Astrocyte of the cerebellum (primary cell): ENCODE results near the gene ADARB2.

Source experiments
- DNase-seq: peaks from one replicate; pipeline ENCODE4 v3.0.0-alpha.2; 2011; ENCODE audit warnings: low read depth
- H3K4me3 ChIP-seq: 2 replicates; pipeline ENCODE4 v1.5.1; 2011; ENCODE audit warnings: mild to moderate bottlenecking, low read depth, low read length, moderate library complexity
- in situ Hi-C: cut with HindIII; loops from 2 replicates; pipeline ENCODE4 v1.10.0; 2017; ENCODE audit warnings: low sequenced_read_pairs
- TF ChIP-seq, protein P1 (sequence below): IDR thresholded peaks from 2 replicates; pipeline ENCODE4 v1.5.1; 2012; ENCODE audit warnings: low read length, low read depth, moderate library complexity, mild to moderate bottlenecking; ENCODE audit errors: missing control alignments

Gene ADARB2

GRCh38 chr10:1209355-1209979, 527.9 kb downstream of the ADARB2 start:
- TF ChIP-seq, protein P1, sequence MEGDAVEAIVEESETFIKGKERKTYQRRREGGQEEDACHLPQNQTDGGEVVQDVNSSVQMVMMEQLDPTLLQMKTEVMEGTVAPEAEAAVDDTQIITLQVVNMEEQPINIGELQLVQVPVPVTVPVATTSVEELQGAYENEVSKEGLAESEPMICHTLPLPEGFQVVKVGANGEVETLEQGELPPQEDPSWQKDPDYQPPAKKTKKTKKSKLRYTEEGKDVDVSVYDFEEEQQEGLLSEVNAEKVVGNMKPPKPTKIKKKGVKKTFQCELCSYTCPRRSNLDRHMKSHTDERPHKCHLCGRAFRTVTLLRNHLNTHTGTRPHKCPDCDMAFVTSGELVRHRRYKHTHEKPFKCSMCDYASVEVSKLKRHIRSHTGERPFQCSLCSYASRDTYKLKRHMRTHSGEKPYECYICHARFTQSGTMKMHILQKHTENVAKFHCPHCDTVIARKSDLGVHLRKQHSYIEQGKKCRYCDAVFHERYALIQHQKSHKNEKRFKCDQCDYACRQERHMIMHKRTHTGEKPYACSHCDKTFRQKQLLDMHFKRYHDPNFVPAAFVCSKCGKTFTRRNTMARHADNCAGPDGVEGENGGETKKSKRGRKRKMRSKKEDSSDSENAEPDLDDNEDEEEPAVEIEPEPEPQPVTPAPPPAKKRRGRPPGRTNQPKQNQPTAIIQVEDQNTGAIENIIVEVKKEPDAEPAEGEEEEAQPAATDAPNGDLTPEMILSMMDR: no peak
- in situ Hi-C loops: no loop called here
- no peak overlapping the region for H3K4me3 ChIP-seq
- DNase-seq: no peak

DNA sequence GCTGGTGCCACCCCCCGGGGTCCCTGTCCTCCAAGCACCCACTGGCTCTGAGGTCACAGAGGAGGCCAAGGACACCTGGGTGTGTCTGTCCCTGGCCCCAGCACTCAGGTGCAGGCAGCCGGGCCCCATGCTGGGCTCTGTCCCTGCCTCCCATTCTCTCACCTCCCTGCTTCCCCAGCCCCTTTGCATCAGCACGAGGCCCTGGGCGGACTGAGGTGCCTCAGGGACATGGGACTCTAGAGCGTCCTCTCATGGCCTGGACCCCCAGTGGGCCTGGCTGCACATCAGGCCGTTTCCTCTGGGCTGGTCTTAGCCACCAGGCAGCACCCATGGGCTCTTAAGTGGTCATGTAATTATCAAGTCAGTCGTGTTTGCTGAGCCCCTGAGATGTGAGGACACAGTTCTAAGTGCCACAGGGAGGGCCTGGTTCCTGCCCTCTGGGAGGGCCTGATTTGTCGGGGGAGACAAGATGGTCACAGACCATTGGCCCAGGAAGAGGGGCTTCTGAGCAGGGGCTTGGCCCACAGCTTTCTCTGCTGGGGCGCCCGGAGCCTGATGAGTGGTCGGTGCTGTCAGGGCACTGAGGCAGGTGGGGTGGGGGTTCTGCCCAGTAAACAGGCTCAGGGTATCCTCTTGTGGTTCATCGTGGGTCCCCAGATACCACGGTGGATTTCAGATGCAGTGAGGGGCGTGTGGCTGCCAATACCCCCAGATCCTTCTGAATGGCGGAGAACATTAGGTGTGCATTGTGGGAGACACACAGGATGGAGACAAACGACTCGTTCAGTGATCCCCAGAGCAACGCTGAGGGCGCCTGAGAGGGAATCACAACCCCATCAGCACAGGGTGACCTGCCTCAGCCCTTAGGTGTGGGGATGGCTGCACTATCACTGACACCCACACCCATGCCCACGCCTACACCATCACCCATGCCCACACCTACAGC, 528.7 kb downstream of the ADARB2 start:
- in situ Hi-C loops: no loop called here
- no peak overlapping the region for H3K4me3 ChIP-seq
- TF ChIP-seq, protein P1: no peak
- DNase-seq: no peak

DNA sequence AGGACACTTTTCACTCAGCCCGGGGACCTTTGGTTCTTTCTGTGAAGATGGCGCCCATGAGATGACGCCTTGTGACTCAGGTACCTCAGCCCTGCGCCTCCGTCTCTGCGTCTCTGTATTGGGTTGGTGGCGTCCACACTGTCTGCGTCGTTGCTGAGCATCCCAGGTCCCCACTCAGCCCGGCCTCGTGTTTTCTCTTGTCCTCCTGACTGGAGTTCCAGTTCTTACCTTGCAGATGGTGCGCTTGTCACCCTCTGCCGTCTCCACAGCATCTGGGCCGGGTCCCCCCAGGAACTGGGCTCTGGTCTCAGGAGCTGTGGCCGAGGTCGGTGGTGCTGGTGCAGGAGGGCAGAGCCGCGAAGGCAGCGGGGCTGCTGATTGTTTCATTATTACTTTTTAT, 530.7 kb downstream of the ADARB2 start:
- no peak for DNase-seq
- in situ Hi-C loops: no loop called here
- H3K4me3 ChIP-seq: no peak overlapping the region
- TF ChIP-seq, protein P1: no peak

- TF ChIP-seq, protein P1: no peak
- DNase-seq: no peak
- in situ Hi-C loops: no loop called here
- no peak overlapping the region for H3K4me3 ChIP-seq
Observed at GRCh38 chr10:1206101-1206500, 531.2 kb downstream of the ADARB2 start.

GRCh38 chr10:1205450-1206030, 531.8 kb downstream of the ADARB2 start:
- H3K4me3 ChIP-seq: no peak overlapping the region
- TF ChIP-seq, protein P1: no peak
- in situ Hi-C loops: no loop called here
- DNase-seq: no peak

DNA sequence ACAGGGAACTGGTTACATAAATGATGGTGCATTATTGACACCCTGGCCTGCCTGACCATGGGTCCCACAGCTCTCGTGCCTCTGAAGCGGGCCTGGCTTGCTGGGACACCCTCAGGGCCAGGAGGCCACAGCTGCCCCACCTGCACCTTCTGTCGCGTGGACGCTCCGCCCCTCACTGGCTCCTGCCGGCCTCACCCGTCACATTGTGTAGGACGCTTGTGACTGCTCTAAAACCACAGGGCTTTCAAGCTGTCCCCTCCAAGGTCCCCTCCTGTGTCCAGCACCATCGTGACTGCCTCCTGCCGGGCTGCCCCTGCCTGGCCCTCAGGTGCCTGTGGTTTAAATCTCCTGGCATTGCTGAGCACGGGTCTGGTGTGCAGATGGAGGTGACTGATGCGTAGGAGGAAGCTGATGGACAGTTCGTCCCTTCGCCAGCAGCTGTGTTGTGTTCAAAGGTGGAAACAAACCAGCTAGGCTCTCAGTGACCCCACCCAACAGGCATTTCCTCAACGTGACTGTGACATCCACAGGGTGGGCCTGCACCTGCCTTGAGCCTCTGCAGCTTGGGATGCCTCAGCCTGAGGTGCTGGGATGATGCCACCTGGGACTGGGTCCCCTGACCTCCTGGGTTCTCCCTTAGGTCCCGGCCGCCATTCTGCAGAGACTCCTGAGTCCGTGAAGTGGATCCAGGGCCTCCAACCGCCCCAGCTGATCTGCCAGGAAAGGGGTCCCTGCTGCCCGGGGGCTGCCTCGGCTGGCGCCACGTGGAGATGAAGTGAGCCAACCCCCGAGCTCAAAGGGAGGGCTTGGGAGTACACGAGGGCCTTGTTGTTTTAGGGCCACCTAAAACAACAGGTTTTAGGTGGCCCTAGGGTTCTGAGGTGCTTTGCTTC, 532.6 kb downstream of the ADARB2 start:
- TF ChIP-seq, protein P1: no peak
- H3K4me3 ChIP-seq: no peak overlapping the region
- DNase-seq: no peak
- in situ Hi-C loops: no loop called here
